Motor neuron (in vitro differentiated cells): Measurements from ENCODE around the gene MAP4K5. TPM values are rescaled to one million over a fixed set of nuclear protein-coding genes. Genes with fewer than 3 reads are reported as not detected.

Experiments
- total RNA-seq, 8 experiments: library from RNA; unstranded; fragments of 300-600 nt; gene quantifications; 2 replicates each; pipeline versions ENCODE4 v1.2.3 to v1.2.4, GENCODE V29; 2022

The MAP4K5 gene
- total RNA-seq, 8 experiments from 2014 or later: 31.6 to 69.8 (median 43.0) TPM

Other genes with a start within 250 kb of the MAP4K5 start
- gene L2HGDH, start 220.3 kb downstream of the MAP4K5 start, total RNA-seq: 10 to 100 TPM in 5 of 8 experiments, 1 to 10 TPM in 3; 6.5 to 13.9 (median 10.9) TPM
- 10 to 100 TPM in 7 of 8 experiments, 1 to 10 TPM in 1; 8.8 to 19.0 (median 11.2) TPM for gene DMAC2L, start 220.2 kb downstream of the MAP4K5 start, total RNA-seq
- 1 to 10 TPM; 1.2 to 8.4 (median 2.5) TPM for gene CDKL1, start 135.7 kb downstream of the MAP4K5 start, total RNA-seq
- 10 to 100 TPM in 5 of 8 experiments, 1 to 10 TPM in 1, under 1 TPM in 1, not detected in 1; 0.73 to 39.6 (median 32.1) TPM for gene ATL1, start 27.6 kb upstream of the MAP4K5 start, total RNA-seq
- 10 to 100 TPM in 6 of 8 experiments, 1 to 10 TPM in 2; 7.6 to 26.1 (median 15.6) TPM for gene SAV1, start 135.7 kb upstream of the MAP4K5 start, total RNA-seq